HL-60/S4 treated with phorbol 12-myristate 13-acetate at 8.2 ng/mL for 4 days and 3 days (cell line): ENCODE data around the gene IPO8.
"Not testable (repeated sequence)": the region's sequence is repeated elsewhere in the genome, so short reads cannot be mapped to it uniquely, and the experiment has no call there.

Experiments
- in situ Hi-C: fragments of 300-500 bp; cut with MboI; formaldehyde crosslinking; loops from 2 replicates; pipeline ENCODE4 v1.15.0; 2022; ENCODE audit warnings: low sequenced_read_pairs

Gene IPO8

DNA sequence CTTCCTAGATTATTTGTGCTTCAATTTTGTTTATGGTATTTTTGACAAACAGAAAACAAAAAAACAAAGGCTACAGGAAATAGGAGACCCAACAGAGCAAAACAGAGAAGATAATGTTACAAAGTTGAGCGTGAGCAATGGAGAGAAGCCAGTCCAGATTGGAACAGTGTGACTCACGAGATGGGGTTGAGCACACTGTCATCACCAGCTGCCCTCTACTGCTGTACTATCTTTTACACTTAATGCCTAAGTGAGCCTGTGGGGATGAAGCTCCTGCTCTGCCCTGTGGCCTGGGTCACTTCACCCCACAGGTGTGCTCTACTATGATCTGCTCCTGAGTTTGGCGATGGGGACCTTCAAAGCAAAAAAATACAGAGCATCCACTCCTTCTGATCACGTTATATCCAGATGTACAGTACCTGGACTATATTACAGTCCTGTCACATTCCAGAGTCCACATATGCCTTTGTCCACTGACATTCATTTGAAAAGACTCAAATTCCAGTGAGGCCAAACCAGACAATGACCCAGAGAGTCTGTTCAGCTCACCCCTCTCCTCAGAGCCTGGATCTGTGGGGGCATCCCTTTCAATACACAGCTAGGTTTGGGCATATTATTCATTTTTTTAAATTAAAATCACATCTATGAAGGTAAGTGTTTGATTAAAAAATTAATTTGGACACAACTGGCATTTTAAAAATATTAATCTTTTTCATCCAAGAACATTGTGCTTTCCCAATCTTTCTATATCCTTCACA lies 4.4 kb downstream of the IPO8 start:
- in situ Hi-C loops = no loop called here

DNA sequence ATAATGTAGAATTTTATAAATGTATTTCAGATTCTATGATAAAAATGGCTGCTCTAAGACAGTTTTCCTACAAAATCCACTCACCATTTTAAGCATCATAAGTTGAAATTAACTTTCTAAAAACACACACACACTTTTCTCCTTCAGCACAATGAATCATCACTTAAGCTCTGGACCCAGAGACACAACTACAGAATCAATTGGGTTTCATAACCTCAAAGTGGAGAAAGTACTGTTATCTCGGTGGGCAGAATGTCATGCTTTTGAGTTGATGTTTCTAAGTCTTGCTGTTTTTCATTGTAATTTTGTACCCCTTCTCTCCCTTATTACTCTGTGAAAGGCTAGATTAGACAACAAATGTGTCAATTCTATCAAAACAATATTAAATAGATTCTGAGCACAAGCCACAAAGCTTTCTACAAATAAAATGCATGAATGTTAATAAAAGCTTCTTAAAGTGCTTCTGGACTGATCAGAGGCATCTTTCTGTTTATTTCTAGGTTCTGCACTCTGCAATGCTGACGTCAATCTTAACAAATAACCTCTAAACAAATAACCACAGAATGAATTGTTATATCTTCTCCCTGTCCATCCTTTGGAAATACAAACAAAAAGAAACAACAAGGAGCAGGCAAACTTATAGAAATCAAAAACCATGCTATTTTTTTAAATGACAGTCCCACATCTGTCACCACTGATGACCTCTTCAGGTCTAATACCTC lies 8.2 kb downstream of the IPO8 start:
- in situ Hi-C loops = no loop called here

DNA sequence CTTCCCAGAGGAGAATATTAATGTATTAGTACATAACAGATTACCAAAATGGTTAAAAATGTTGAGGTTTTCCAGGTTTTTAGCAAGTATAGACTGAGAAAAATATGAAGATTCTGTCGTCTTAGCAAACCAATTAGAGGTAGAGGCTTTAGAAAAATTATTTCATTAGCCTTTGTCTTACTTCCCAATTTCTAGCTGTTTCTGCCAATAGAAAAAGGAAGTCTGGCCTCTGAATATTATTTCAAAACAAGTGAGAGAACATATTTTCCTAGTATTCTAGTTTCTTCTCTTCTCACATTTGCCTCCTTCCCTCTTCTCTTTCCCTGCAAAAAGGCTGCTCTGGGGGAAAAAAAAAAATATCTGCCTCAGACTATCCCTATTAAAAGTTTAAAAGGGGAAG lies 16.4 kb downstream of the IPO8 start:
- in situ Hi-C loops = no loop called here

DNA sequence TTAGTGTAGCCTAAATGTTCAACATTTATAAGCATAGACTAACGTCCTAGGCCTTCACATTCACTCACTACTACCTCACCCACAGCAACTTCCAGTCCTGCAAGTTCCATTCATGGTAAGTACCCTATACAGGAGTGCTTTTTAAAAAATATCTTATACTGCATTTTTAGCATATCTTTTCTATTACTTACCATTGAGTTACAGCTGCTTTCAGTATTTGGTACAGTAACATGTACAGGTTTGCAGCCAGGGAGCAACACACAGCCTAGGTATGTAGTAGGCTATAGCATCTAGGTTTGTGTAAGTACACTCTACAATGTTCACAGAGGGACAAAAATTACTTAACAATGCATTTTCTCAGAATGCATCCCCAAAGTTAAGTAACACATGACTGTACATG lies 17.4 kb downstream of the IPO8 start:
- in situ Hi-C loops = no loop called here

DNA sequence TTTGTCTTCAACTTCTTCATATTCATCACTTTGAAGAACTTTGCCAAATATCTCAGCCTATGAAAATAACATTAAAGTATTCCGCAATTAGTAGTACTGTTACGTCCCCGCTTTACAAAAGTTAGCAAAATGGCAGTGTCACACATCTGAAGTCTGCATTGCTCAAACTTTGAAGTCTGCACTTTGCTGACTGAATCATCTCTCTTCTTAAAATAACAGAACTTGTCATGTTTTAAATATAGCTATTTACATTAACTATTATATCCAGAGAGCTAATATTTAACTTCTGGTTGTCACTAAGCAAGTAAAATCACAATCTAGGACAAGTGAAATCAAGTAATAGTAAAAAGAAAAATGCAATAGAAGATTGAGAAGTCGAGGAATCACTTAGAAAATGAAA lies 34.5 kb downstream of the IPO8 start:
- in situ Hi-C loops = no loop called here

DNA sequence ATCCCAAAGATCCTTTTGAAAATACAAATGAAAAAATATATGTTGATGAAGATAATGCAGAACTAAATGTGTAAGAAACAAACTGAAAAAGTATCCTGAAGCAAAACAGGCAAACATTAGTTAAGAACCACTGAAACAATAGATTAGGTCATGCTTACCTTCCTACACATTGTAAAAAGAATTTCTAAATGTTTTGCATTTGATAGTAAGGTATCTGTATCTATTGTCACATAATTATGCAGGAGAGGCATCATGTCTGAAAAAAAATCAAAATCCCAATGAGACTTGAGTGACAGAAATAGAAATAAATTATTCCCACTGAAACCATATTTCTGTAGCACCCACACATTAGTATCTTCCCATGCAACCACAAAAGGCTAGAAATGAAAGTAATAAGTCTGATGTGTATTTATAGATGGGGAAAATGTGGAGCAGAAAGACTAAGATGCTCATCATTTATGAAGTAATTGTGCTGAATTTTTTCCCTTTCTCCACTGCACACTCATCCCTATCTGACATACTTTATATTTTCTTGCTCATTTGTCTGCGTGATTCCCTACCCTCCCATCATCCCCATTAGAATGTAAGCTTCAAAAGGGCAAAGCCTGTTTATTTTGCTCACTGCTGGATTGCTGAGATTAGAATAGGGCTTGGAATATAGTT lies 43.5 kb downstream of the IPO8 start:
- in situ Hi-C loops = no loop called here

DNA sequence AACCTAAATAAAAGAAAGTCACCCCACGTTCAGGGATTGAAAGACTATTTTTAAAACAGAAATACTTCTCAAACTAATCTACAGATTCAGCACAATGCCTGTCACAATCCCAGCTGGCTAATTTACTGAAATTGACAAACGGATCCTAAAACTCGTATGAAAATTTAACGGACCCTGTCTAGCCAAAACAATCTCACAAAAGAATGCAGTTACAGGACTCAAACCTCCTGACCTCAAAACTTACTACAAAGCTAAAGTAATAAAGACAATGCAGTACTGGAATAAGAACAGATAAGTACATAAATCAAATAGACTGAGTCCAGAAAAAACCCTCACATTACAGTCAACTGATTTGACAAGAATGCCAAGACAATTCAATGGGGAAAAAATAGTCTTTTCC lies 48.8 kb downstream of the IPO8 start:
- in situ Hi-C loops = no loop called here

DNA sequence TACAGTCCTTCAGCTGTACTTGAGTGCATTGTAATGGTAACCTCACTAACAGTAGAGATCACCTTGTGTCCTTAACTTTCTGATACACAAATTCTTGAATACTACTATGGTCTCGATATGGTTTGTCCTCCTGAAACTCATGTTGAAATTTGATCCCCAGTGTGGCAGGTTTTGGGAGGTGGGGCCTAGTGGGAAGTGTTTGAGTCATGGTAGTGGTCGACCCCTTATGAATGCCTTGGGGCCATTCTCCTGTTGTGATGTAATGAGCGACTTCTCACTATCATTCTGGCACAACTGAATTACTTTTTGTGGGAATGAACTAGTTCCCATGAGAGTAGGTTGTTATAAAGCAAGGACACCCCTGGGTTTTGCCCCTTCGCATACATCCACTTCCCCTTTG lies 52.3 kb downstream of the IPO8 start:
- in situ Hi-C loops = no loop called here

DNA sequence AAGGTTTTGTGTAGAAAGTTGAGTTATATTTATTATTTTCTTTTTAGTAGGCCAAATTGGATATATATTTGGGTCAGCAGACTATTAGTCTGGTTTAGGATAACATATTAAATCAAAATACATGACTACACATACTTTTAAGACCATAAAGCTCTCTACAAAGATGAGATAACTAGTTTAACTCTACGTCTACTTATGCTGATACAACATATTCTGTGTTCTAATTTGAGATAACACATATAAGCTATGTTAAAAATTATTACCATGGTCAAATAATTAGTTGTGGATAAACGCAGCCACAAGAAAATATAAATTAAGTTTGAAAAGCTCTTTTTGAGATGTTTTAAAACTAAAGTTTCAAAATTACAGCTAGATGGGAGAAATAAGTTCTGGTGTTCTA lies 55.3 kb downstream of the IPO8 start:
- in situ Hi-C loops = no loop called here

DNA sequence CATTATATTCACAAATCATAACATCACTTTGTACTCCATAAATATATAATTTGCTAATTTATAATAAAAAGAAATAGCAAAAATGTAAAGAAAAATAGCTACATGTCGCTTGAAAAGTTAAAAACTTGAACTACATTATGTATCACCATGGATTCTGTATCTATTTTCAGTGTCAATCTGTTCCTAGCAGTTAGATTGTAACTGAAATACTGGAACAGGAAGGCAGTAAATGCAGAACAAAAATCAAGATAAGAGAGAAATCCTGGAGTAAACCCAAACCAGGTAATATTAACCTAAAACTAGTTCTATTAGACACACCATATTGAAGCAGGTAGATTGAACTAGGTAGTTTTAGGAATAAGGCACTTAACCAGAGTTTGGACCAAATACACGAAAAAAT lies 60.3 kb downstream of the IPO8 start:
- in situ Hi-C loops = no loop called here

DNA sequence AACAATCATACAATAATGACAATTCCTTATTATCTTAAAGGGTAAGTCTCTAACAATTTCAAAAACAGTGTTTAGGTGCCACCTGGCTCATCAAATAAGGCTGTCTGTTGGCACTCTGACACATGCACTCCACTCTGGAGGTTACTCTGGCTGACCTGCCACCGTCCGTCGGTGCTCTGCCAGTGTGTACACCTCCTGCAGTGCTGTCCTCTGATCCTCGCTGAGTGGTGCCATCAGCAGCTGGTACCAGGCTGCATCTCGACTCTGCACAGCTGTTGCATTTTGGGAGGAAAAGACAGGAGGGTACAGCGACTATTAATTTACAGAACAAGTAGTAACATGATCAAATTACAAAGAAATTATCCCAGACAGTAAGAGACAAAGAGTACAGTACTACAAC lies 63.9 kb downstream of the IPO8 start:
- in situ Hi-C loops = no loop called here

DNA sequence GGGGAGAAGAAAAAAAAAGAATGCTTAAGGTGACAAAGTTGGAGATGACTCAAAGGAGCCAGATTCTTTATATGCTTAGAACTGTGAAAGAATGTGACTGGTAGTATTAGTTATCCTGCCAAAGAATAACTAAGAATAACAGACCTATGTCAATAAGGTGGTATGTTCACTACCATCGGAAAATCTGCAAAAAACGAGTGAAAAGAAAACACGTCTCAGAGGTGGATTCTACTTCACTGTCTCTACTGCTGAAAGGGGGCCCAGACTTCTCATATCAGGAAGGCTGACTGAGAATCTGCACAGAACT lies 64.7 kb downstream of the IPO8 start:
- in situ Hi-C loops = no loop called here

DNA sequence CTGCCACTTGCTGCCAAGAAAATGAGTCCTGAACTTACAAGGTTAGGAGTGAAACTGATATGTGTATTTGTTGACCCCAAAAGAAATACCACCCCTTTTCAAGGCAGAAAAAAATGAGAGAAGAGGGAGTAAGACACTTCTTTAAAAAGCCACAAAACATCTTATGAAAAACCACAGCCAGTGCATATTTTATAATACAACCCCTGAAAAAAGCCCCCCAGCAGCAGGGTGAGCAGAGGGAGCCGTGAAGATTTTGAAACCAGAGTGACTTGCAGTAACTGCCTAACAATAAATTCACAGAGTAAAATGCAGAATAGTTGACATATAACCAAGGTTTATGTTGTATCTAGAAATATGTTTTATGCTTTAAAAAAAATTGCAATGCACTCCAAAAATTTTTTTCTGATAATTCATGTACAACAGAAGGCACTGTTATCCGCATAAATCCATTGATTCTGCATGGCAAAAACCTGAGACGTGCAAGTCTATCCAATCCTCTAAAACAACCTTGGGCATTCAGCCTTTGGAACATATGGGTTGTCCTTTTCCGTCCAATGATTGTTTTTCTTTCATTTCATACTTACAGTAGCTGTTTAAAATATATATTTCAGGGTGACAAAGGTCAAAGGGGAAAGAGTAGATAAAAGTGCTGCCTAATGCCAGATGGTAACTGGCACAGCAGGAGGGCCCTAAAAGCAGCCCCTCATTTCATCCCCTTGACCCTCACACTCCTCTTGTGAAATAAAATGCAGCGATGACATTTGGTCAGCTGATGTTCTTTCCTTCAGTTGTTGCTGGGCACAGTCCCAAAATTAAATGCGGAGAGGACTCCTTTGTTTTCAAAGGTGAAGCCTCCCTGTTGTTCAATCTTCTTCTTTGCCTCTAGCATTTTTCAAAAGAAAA lies 65.3 kb downstream of the IPO8 start:
- in situ Hi-C loops = no loop called here

DNA sequence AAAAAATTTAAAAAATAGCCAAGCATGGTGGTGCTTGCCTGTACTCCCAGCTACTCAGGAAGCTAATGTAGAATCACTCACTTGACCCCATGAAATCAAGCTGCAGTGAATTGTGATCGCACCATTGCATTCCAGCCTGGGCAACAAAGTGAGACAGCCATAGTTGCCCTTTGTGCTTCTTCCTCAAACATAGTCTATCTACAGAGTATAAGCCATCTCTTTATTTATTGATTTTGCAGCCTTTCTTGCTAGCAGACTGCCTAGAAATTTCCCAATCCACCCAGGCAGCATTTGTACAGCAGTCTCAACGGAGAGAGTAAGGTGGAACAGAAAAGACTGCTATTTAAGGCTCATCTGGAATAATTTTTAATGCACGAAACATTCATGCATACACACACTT lies 68.8 kb downstream of the IPO8 start:
- in situ Hi-C loops = no loop called here

DNA sequence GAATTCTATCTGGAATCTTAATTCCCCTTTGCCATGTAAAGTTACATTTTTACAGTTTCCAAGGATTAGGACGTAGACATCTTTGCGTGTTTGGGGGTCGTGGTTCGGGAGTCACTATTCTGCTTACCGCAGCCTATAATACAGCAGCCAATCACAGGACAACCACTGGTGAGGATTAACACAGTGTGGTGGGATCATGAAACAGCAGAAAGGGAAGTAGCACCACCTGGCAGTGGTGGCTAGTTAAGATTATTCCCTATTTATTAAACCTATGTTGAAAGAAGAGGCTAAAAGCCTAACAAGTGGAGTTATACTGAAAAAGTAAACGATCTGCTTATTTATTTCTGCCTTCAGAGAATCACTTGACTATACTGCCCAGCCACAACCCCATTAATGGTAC lies 71.7 kb downstream of the IPO8 start:
- in situ Hi-C loops = no loop called here

DNA sequence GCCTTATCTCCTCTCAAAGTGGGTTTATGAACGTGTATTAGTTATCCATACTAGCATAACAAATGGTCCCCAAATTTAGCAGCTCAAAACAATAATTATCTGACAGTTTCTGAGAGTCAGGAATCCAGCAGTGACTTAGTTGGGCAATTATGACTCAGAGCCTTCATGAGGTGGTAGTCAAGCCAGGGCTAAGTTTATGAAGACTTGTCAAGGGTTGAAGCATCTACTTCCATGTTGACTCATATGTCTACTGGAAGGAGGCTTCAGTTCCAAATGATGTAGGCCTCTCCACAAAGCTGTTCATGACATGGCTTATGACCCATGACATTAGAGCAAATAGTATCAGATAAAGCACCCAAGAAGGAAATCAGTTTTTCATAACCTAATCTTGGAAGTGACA lies 73.2 kb downstream of the IPO8 start:
- in situ Hi-C loops = no loop called here

DNA sequence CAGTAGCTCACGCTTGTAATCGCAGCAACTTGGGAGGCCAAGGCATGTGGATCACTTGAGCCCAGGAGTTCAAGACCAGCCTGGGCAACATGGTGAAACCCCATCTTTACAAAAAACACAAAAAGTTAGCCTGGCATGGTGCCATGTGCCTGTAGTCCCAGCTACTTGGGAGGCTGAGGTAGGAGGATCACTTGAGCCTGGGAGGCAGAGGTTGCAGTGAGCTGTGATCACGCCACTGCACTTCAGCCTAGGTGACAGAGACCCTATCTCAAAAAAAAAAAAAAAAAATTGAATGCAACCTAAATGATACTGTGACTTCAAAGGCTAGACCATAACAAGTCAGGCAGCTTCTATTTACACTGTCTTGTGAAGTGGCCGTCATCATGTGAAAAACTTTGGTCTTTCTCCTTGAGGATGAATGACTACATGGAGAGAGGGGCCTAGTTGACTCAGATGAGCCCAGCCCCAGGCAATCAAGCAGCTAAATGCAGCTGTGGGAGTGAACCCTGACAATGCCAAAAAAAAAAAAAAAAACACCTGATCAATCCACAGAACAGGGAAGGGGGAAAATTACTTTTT lies 73.9 kb downstream of the IPO8 start:
- in situ Hi-C loops = not testable (repeated sequence)

DNA sequence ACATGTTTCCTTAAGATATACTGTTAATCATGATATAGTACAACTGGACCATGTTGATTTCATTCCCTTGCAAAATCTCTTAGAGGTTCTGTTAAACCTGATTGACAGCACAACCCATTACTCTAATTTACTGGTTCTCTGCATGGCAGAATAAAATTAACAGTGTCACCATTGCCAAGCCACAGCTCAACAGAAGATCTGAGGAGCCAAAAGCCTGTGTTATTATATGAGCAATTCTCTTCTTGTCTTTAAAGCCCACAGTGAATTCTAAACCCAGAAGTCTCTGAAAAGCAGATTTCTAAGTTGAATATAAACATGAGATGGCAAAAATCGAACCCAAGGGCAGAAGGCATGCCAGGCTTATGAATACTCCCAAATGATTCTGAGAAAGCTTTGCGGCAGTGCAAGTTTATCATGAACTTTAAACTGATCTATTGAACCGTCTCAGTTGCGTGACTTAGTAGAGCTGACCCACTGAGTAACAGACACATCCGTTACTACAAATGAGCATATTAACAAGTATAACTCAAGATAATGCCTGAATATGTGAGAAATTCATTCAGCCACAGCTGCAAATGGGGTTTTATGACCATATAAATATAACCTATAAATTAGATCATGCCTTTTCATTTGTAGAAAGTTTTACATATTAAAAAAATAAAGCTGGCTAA lies 78.2 kb downstream of the IPO8 start:
- in situ Hi-C loops = no loop called here

DNA sequence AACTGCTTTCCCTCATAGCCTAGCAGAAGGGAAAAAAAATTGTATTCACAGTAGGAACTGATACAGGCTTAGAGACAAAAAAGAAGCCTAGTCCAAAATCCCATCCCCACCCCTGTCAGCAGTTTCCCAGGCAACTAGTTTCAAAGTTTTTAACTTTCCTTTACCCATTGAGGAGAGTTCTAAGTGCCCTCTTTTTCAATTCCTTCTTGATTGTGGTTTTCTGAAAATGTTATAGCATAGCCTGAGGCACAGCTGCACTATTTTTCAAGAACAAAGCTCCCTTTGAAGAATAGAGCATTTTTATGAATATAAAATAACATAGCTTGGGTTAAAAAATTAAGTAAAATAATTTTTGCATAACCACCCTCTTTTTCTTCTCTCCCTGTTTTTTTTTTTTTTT lies 81.6 kb downstream of the IPO8 start:
- in situ Hi-C loops = no loop called here

DNA sequence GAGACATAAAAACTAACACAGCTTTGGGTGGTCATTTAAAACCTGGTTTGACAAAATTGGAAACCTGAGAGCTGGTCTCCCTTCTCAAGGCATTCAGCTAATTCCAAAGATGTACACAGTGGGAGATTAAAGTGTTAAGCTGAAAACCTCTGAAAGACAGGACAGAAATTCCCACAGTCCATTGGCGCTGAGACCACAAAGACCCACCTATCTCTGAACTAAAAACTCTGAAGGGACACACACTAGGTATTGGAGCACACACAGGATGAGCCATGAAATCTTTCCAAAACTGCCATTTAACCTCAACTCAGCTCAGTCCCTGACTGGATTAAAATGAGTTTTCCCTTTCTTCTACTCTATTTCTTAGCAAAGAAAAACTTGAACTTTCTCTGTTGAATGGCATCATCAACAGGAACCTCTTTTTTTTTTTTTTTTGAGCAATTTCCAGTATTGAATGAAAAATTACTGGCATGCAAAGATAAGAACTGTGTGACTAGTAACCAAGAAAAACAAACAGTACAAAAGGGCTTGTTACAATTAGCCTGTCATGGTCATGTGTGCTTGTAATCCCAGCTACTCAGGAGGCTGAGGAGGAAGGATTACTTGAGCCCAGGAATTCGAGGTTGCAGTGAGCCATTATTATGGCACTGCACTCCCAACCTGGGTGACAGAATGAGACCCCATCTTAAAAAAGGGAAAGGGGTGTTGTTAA lies 82.4 kb downstream of the IPO8 start:
- in situ Hi-C loops = no loop called here
